H1 (cell line): ENCODE measurements around the gene RELCH. TPM values are rescaled to one million over a fixed set of nuclear protein-coding genes. Genes with fewer than 3 reads are reported as not detected.

Experiments
- CBX8 ChIP-seq: fragments of 300-800, 300-1000 bp; sonication (generic); IDR thresholded peaks from 2 replicates; pipeline ENCODE4 v1.7.1; 2016; ENCODE audit warnings: low read depth, low read length, borderline replicate concordance
- CHD7 ChIP-seq: fragments of 300-600 bp; sonication (generic); IDR thresholded peaks from 2 replicates; pipeline ENCODE4 v1.7.1; 2012; ENCODE audit warnings: low read length, moderate library complexity, mild to moderate bottlenecking, inconsistent platforms; ENCODE audit not compliant: insufficient replicate concordance
- CREB1 ChIP-seq: IDR thresholded peaks from 2 replicates; pipeline ENCODE4 v1.6.1; 2012; ENCODE audit warnings: inconsistent platforms
- CTBP2 ChIP-seq: IDR thresholded peaks from 2 replicates; pipeline ENCODE4 v1.7.0; 2011; ENCODE audit warnings: borderline replicate concordance, mild to moderate bottlenecking, moderate library complexity, mixed read lengths, low read length; ENCODE audit not compliant: insufficient read depth, insufficient read length
- JUN ChIP-seq: IDR thresholded peaks from 2 replicates; pipeline ENCODE4 v1.6.1; 2011; ENCODE audit warnings: low read depth, mild to moderate bottlenecking, improper control_type of control experiment, low read length
- MAFK ChIP-seq: IDR thresholded peaks from 2 replicates; pipeline ENCODE4 v1.6.1; 2012; ENCODE audit warnings: low read depth, mild to moderate bottlenecking, improper control_type of control experiment, low read length
- SP2 ChIP-seq: IDR thresholded peaks from 2 replicates; pipeline ENCODE4 v1.6.1; 2012; ENCODE audit warnings: mild to moderate bottlenecking, low read length, inconsistent platforms
- SUZ12 ChIP-seq: fragments of 200-600 bp; sonication (generic); IDR thresholded peaks from 2 replicates; pipeline ENCODE4 v1.6.1; 2012; ENCODE audit warnings: mild to moderate bottlenecking, inconsistent platforms, low read length, moderate library complexity, mixed read lengths
- TAF1 ChIP-seq: IDR thresholded peaks from 2 replicates; pipeline ENCODE4 v1.6.1; 2011; ENCODE audit warnings: mild to moderate bottlenecking, low read depth, low read length
- TCF12 ChIP-seq: IDR thresholded peaks from 2 replicates; pipeline ENCODE4 v1.6.1; 2011; ENCODE audit warnings: low read depth, mild to moderate bottlenecking, low read length
- polyA plus RNA-seq, 7 experiments: library from polyadenylated mRNA; depleted of rRNA in 3 of 7; stranded (reverse) in 5 of 7; unstranded in 2 of 7; fragments of >200 nt in 5 of 7; fragments of 200-250 nt in 2 of 7; gene quantifications; 1 replicate in 5 of 7; 2 replicates in 1 of 7; 4 replicates in 1 of 7; pipeline versions ENCODE4 v1.2.1 to v1.2.3, GENCODE V29; 2011 to 2013; ENCODE audit warnings: missing spikeins in 2 of 7, mixed read lengths in 2 of 7
- total RNA-seq: library from RNA; stranded (reverse); fragmentation: NEBNext Ultra II Directional; extraction: Animal tissue kit (Norgen Biotek cat#: 25700); gene quantifications from 2 replicates; pipeline ENCODE4 v1.2.1, GENCODE V29; 2021

The RELCH gene
- total and polyA plus RNA-seq, 2 of the 8 experiments (the other 6 are each of a cell fraction or from before 2014, with no cell fraction given), result 7.3 to 26.9 TPM

- TF ChIP-seq CHD7, result no peak
- no peak for TF ChIP-seq CBX8
- TF ChIP-seq CTBP2, result peak; percentile 89
- TF ChIP-seq JUN, result no peak
- no peak for TF ChIP-seq TAF1
- no peak for TF ChIP-seq CREB1
- TF ChIP-seq SUZ12, result no peak
- TF ChIP-seq TCF12, result no peak
- TF ChIP-seq SP2, result no peak
- no peak for TF ChIP-seq MAFK
Measured at GRCh38 chr18:62338446-62339105, 151.5 kb downstream of the RELCH start (continued).
